ENCODE data around the gene PLEKHD1.
"Not testable (repeated sequence)": the region's sequence is repeated elsewhere in the genome, so short reads cannot be mapped to it uniquely, and the experiment has no call there.

DNA sequence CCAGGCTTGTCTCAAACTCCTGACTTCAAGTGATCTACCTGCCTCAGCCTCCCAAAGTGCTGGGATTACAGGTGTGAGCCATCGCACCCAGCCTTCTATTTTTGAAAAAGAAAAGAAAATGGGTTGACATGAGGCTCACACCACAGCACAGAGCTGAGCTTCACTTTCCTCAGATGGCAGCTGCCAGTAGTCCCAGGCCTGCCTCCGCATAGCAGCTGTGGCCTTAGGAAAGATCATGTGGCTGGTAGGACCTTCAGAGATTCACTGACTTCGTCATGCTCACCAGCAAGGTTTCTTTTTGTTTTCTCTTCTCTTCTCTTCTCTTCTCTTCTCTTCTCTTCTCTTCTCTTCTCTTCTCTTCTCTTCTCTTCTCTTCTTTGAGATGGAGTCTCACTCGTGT, 13.8 kb downstream of the PLEKHD1 start:
- TF ChIP-seq, protein P1, sequence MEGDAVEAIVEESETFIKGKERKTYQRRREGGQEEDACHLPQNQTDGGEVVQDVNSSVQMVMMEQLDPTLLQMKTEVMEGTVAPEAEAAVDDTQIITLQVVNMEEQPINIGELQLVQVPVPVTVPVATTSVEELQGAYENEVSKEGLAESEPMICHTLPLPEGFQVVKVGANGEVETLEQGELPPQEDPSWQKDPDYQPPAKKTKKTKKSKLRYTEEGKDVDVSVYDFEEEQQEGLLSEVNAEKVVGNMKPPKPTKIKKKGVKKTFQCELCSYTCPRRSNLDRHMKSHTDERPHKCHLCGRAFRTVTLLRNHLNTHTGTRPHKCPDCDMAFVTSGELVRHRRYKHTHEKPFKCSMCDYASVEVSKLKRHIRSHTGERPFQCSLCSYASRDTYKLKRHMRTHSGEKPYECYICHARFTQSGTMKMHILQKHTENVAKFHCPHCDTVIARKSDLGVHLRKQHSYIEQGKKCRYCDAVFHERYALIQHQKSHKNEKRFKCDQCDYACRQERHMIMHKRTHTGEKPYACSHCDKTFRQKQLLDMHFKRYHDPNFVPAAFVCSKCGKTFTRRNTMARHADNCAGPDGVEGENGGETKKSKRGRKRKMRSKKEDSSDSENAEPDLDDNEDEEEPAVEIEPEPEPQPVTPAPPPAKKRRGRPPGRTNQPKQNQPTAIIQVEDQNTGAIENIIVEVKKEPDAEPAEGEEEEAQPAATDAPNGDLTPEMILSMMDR (conservative IDR thresholded peaks at IDR 0.05; ENCODE audit: low read depth, low read length): not testable (repeated sequence)
- not testable (repeated sequence) for TF ChIP-seq EZH2phosphoT487 (IDR thresholded peaks at IDR 0.05; ENCODE audit: borderline replicate concordance, low read length); EZH2 (IDR thresholded peaks at IDR 0.05; ENCODE audit: low read length, unreplicated experiment)

Data from PC-3 (cell line).